ENCODE measurements around the gene RMDN2.
A peak's percentile ranks its signal among the peaks of the same experiment; 100 is the strongest.

GRCh38 chr2:38037757-38038621 lies 112.9 kb downstream of the RMDN2 start:
- TF ChIP-seq, protein P1, sequence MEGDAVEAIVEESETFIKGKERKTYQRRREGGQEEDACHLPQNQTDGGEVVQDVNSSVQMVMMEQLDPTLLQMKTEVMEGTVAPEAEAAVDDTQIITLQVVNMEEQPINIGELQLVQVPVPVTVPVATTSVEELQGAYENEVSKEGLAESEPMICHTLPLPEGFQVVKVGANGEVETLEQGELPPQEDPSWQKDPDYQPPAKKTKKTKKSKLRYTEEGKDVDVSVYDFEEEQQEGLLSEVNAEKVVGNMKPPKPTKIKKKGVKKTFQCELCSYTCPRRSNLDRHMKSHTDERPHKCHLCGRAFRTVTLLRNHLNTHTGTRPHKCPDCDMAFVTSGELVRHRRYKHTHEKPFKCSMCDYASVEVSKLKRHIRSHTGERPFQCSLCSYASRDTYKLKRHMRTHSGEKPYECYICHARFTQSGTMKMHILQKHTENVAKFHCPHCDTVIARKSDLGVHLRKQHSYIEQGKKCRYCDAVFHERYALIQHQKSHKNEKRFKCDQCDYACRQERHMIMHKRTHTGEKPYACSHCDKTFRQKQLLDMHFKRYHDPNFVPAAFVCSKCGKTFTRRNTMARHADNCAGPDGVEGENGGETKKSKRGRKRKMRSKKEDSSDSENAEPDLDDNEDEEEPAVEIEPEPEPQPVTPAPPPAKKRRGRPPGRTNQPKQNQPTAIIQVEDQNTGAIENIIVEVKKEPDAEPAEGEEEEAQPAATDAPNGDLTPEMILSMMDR (IDR thresholded peaks at IDR 0.05) = peak in 3 of 6 experiments; percentile 12 to 39 (median 17)
- no peak for TF ChIP-seq POLR2A (IDR thresholded peaks at IDR 0.05)

All from thyroid gland (tissue), 4 donors.